ENCODE data around the gene PRKAG2. TPM values are rescaled to one million over a fixed set of nuclear protein-coding genes. Genes with fewer than 3 reads are reported as not detected.
"Not testable (repeated sequence)": the region's sequence is repeated elsewhere in the genome, so short reads cannot be mapped to it uniquely, and the experiment has no call there.

The PRKAG2 gene
- total and polyA plus RNA-seq, 5 donors = 162 to 298 (median 181) TPM

GRCh38 chr7:151586531-151587260 lies 290.2 kb downstream of the PRKAG2 start:
- intact Hi-C loops (cut with DNase I) = no loop called here
- ATAC-seq (no peak), DNase-seq (no peak)
- no peaks in the 10 kb centered on the region for H3K9me3 ChIP-seq (ENCODE audit: control insufficient read depth, low read length)
- 59% methylated on average over 14 of the region's 14 CpGs for WGBS
- peak overlapping the region; percentile 37 for H3K27ac ChIP-seq (ENCODE audit: low read length)
- no peak overlapping the region for H3K4me3 ChIP-seq (ENCODE audit: low read length)
- no peaks in the 10 kb centered on the region for H3K4me1 ChIP-seq (ENCODE audit: control insufficient read depth, insufficient read depth, low read length)
- H3K27me3 ChIP-seq (ENCODE audit: control insufficient read depth, insufficient read depth) = no peaks in the 10 kb centered on the region

DNA sequence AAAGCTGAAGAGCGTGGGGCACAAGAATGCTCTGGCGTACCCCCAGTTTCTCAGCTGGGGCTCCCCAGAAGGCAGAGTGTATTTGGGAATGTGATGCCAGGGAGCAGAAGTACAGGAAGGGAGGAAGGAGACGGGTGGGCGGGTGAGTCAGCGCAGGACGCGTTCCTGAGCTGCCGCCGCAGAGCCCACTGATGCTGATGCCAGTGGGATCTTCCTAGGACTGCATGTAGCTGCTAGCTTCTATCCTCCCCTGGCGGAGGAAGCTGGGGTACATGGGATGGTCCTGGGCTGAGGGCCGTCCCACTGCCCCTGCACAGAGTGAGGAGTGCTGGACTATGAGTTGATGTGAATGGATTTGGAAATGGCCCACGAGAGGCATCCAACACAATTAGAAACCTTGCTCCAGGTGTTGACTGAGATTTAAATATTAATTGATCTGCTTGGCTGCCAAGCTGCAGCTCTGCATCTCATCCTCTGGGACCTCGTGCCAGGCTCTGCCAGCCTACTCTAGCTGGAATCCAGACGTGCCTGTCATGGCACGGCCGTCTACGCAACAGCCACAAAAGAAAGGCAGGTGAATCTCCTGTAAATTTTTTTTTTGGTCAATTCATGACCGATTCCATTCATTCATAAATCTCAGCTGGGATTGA lies 291.0 kb downstream of the PRKAG2 start:
- Histone ChIP-seq H3K27me3 (ENCODE audit: control insufficient read depth, insufficient read depth) (no peaks in the 10 kb centered on the region), H3K4me1 (ENCODE audit: control insufficient read depth, insufficient read depth, low read length) (peaks cover 1% of the 10 kb centered on the region), H3K9me3 (ENCODE audit: control insufficient read depth, low read length) (no peaks in the 10 kb centered on the region), H3K27ac (ENCODE audit: low read length) (no peak overlapping the region), H3K4me3 (ENCODE audit: low read length) (no peak overlapping the region)
- DNase-seq = no peak
- 69% methylated on average over 18 of the region's 18 CpGs for WGBS
- intact Hi-C loops (cut with DNase I) = no loop called here
- ATAC-seq = peak; percentile 6 to 26

- 89% methylated on average over 8 of the region's 8 CpGs for WGBS
- peaks cover 1% of the 10 kb centered on the region for H3K4me1 ChIP-seq (ENCODE audit: control insufficient read depth, insufficient read depth, low read length)
- ATAC-seq = no peak
Measured at GRCh38 chr7:151581741-151582140, 295.2 kb downstream of the PRKAG2 start.

GRCh38 chr7:151579644-151580043 lies 297.3 kb downstream of the PRKAG2 start:
- Histone ChIP-seq H3K4me3 (ENCODE audit: low read length) (no peak overlapping the region), H3K27ac (ENCODE audit: low read length) (no peak overlapping the region), H3K9me3 (ENCODE audit: control insufficient read depth, low read length) (no peaks in the 10 kb centered on the region), H3K27me3 (ENCODE audit: control insufficient read depth, insufficient read depth) (no peaks in the 10 kb centered on the region), H3K4me1 (ENCODE audit: control insufficient read depth, insufficient read depth, low read length) (peaks cover 1% of the 10 kb centered on the region)
- DNase-seq = no peak
- 97% methylated on average over 2 of the region's 2 CpGs for WGBS
- intact Hi-C loops (cut with DNase I) = no loop called here
- ATAC-seq = no peak

More at GRCh38 chr7:151581741-151582140, 295.2 kb downstream of the PRKAG2 start:
- no peak for DNase-seq
- H3K9me3 ChIP-seq (ENCODE audit: control insufficient read depth, low read length) = no peaks in the 10 kb centered on the region
- no peaks in the 10 kb centered on the region for H3K27me3 ChIP-seq (ENCODE audit: control insufficient read depth, insufficient read depth)
- intact Hi-C loops (cut with DNase I) = no loop called here
- no peak overlapping the region for H3K4me3 ChIP-seq (ENCODE audit: low read length)
- no peak overlapping the region for H3K27ac ChIP-seq (ENCODE audit: low read length)

GRCh38 chr7:151575410-151575809 lies 301.5 kb downstream of the PRKAG2 start:
- DNase-seq = no peak
- no peak for ATAC-seq
- intact Hi-C loops (cut with DNase I) = no loop called here
- Histone ChIP-seq H3K9me3 (ENCODE audit: control insufficient read depth, low read length) (no peaks in the 10 kb centered on the region), H3K27me3 (ENCODE audit: control insufficient read depth, insufficient read depth) (no peaks in the 10 kb centered on the region), H3K4me1 (ENCODE audit: control insufficient read depth, insufficient read depth, low read length) (no peaks in the 10 kb centered on the region), H3K27ac (ENCODE audit: low read length) (no peak overlapping the region), H3K4me3 (ENCODE audit: low read length) (no peak overlapping the region)
- 76% methylated on average over 7 of the region's 7 CpGs for WGBS

GRCh38 chr7:151573046-151573445 lies 303.9 kb downstream of the PRKAG2 start:
- H3K4me3 ChIP-seq (ENCODE audit: low read length); H3K4me1 ChIP-seq (ENCODE audit: control insufficient read depth, insufficient read depth, low read length); DNase-seq; H3K27me3 ChIP-seq (ENCODE audit: control insufficient read depth, insufficient read depth); ATAC-seq; H3K27ac ChIP-seq (ENCODE audit: low read length); H3K9me3 ChIP-seq (ENCODE audit: control insufficient read depth, low read length): not testable (repeated sequence)
- WGBS = 89% methylated on average over 3 of the region's 3 CpGs
- intact Hi-C loops (cut with DNase I) = loop anchor here in 1 of 4 donors (5.0 kb wide), 1 partner anchor 184 kb away; no protein-coding TSS in a partner anchor

DNA sequence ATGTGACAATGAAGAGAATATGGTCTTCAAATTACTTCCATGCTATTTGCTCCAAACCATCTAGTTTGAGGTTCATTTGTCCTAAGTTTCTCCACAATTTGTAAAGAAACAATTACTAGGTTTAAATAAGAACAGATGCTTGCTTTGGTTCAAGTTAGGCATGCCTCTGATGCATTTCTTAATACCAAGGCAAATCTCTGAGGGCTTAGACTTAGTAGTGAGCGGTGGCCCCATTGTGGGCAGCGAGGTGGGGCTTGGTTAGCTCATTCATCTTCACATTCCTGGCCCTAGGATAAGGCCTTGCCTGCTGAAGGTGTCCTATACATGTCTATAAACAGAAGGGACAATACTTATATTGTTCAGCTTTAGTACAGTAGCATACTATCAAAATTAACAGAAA lies 304.8 kb downstream of the PRKAG2 start:
- Histone ChIP-seq H3K27ac (ENCODE audit: low read length) (no peak overlapping the region), H3K27me3 (ENCODE audit: control insufficient read depth, insufficient read depth) (no peaks in the 10 kb centered on the region), H3K4me3 (ENCODE audit: low read length) (no peak overlapping the region), H3K9me3 (ENCODE audit: control insufficient read depth, low read length) (no peaks in the 10 kb centered on the region), H3K4me1 (ENCODE audit: control insufficient read depth, insufficient read depth, low read length) (no peaks in the 10 kb centered on the region)
- DNase-seq = no peak
- WGBS = 95% methylated on average over 2 of the region's 2 CpGs
- intact Hi-C loops (cut with DNase I) = loop anchor here in 1 of 4 donors (5.0 kb wide), 1 partner anchor 185 kb away; no protein-coding TSS in a partner anchor
- no peak for ATAC-seq

DNA sequence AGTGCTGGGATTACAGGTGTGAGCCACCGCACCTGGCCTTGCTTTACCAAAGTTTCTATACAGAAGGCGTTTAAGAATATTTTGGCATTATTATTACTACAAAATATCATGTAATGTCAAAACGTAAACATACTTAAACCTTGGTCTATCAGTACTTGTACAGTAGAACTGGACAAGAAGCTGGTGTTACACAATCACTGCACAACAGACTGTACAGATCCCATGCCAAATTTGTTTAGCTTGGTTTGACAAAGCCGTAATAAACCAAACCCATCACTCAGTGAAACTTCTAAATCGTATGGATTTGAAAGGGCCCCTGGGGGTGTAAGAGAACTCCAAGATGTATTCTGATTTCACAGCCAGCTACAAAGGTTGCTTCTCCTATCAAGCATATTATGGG lies 305.4 kb downstream of the PRKAG2 start:
- 90% methylated on average over 5 of the region's 5 CpGs for WGBS
- Histone ChIP-seq H3K27me3 (ENCODE audit: control insufficient read depth, insufficient read depth) (no peaks in the 10 kb centered on the region), H3K4me3 (ENCODE audit: low read length) (no peak overlapping the region), H3K4me1 (ENCODE audit: control insufficient read depth, insufficient read depth, low read length) (no peaks in the 10 kb centered on the region), H3K9me3 (ENCODE audit: control insufficient read depth, low read length) (no peaks in the 10 kb centered on the region), H3K27ac (ENCODE audit: low read length) (no peak overlapping the region)
- ATAC-seq = no peak
- no peak for DNase-seq
- intact Hi-C loops (cut with DNase I) = loop anchor here in 1 of 4 donors (5.0 kb wide), 1 partner anchor 186 kb away; no protein-coding TSS in a partner anchor

DNA sequence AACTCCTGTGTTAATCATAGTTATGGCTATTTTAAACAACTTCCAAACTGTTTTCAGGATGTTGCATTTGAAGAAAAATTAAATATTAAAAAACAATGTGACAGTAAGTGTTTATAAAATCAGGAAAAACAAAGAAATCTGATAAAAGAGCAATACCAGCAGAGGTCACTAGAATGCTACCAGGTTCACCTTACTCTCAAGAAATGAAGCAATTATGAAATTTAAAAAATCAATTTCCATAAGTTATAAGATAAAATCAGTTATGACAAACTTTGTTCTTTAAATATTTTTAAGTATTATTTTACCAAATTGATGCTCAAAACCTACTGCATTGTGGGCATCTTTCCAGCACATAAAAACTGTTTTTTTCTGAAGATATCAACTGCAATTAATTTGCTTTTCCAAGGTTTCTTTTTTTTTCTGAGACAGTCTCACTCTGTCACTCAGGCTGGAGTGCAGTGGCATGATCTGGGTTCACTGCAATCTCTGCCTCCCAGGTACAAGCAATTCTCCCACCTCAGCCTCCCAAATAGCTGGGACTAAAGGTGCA lies 306.5 kb downstream of the PRKAG2 start:
- Histone ChIP-seq H3K4me1 (ENCODE audit: control insufficient read depth, insufficient read depth, low read length) (no peaks in the 10 kb centered on the region), H3K27me3 (ENCODE audit: control insufficient read depth, insufficient read depth) (no peaks in the 10 kb centered on the region), H3K9me3 (ENCODE audit: control insufficient read depth, low read length) (no peaks in the 10 kb centered on the region), H3K4me3 (ENCODE audit: low read length) (no peak overlapping the region), H3K27ac (ENCODE audit: low read length) (no peak overlapping the region)
- intact Hi-C loops (cut with DNase I) = loop anchor here in 1 of 4 donors (5.0 kb wide), 1 partner anchor 187 kb away; no protein-coding TSS in a partner anchor
- DNase-seq (no peak), ATAC-seq (no peak)

- H3K27me3 ChIP-seq (ENCODE audit: control insufficient read depth, insufficient read depth) = no peaks in the 10 kb centered on the region
- no peak overlapping the region for H3K4me3 ChIP-seq (ENCODE audit: low read length)
- WGBS = 89% methylated on average over 20 of the region's 20 CpGs
- ATAC-seq = no peak
- no peak for DNase-seq
- intact Hi-C loops (cut with DNase I) = loop anchor here in 1 of 4 donors (10.0 kb wide), 1 partner anchor 186 kb away; no protein-coding TSS in a partner anchor
- H3K4me1 ChIP-seq (ENCODE audit: control insufficient read depth, insufficient read depth, low read length) = no peaks in the 10 kb centered on the region
- H3K27ac ChIP-seq (ENCODE audit: low read length) = no peak overlapping the region
- H3K9me3 ChIP-seq (ENCODE audit: control insufficient read depth, low read length) = no peaks in the 10 kb centered on the region
Measured at GRCh38 chr7:151568956-151569940, 307.7 kb downstream of the PRKAG2 start.

Measured in right cardiac atrium (tissue), 5 donors.